Activated CD8-positive, alpha-beta memory T cell treated with anti-CD3 and anti-CD28 coated beads, Interleukin-2, amount 50 U/mL, for 24 hours (primary cell): ENCODE results near the gene FAM181A.
A peak's percentile ranks its signal among the peaks of the same experiment; 100 is the strongest.

ENCODE experiments used
- DNase-seq: peaks from one replicate; pipeline ENCODE4 v3.0.0-alpha.2; 2020; ENCODE audit errors: extremely low read depth

Gene FAM181A

GRCh38 chr14:93950948-93951634 lies 23.9 kb downstream of the FAM181A start:
- DNase-seq = no peak

- no peak for DNase-seq
Measured at GRCh38 chr14:93951635-93952540, 24.7 kb downstream of the FAM181A start.

- no peak for DNase-seq
Measured at GRCh38 chr14:93952829-93953228, 25.7 kb downstream of the FAM181A start.

- no peak for DNase-seq
Measured at GRCh38 chr14:93953263-93953662, 26.1 kb downstream of the FAM181A start.

GRCh38 chr14:93953739-93954515 lies 26.8 kb downstream of the FAM181A start:
- no peak for DNase-seq

- no peak for DNase-seq
Measured at GRCh38 chr14:93954516-93954830, 27.3 kb downstream of the FAM181A start.

GRCh38 chr14:93954900-93955849 lies 28.0 kb downstream of the FAM181A start:
- no peak for DNase-seq

GRCh38 chr14:93955850-93956481 lies 28.8 kb downstream of the FAM181A start:
- no peak for DNase-seq

GRCh38 chr14:93956514-93957332 lies 29.6 kb downstream of the FAM181A start:
- DNase-seq = no peak

GRCh38 chr14:93957333-93957710 lies 30.2 kb downstream of the FAM181A start:
- no peak for DNase-seq

GRCh38 chr14:93957751-93958566 lies 30.8 kb downstream of the FAM181A start:
- no peak for DNase-seq

- no peak for DNase-seq
Measured at GRCh38 chr14:93958567-93959238, 31.6 kb downstream of the FAM181A start.

- peak; percentile 85 for DNase-seq
Measured at GRCh38 chr14:93959239-93960107, 32.3 kb downstream of the FAM181A start.

GRCh38 chr14:93960108-93960475 lies 32.9 kb downstream of the FAM181A start:
- DNase-seq = no peak

GRCh38 chr14:93960774-93961438 lies 33.8 kb downstream of the FAM181A start:
- DNase-seq = no peak

- no peak for DNase-seq
Measured at GRCh38 chr14:93961620-93962019, 34.5 kb downstream of the FAM181A start.
